HepG2 (cell line): ENCODE results near the gene TBC1D24. TPM values are rescaled to one million over a fixed set of nuclear protein-coding genes. Genes with fewer than 3 reads are reported as not detected.
A peak's percentile ranks its signal among the peaks of the same experiment; 100 is the strongest.

Experiments
- ATF7-NPFF ChIP-seq: sonication (generic); formaldehyde crosslinking; IDR thresholded peaks from 2 replicates; pipeline ENCODE4 v1.8.1; 2023; ENCODE audit warnings: mild to moderate bottlenecking, low read depth, missing genetic modification reagents, moderate library complexity
- KLF11 ChIP-seq: IDR thresholded peaks from 2 replicates; pipeline ENCODE4 v1.6.1; 2016; ENCODE audit warnings: missing compliant biosample characterization
- PHF5A ChIP-seq: IDR thresholded peaks from one replicate; pipeline ENCODE4 v1.6.1; 2018; ENCODE audit warnings: low read depth, missing genetic modification reagents; ENCODE audit not compliant: unreplicated experiment
- SP1 ChIP-seq, 2 experiments: fragments of 450-650 bp in 1 of 2; sonication (generic) in 1 of 2; formaldehyde crosslinking in 1 of 2; IDR thresholded peaks; 2 replicates each; pipeline versions ENCODE4 v1.4.0 to v1.6.1; 2016 to 2020; ENCODE audit warnings: missing genetic modification reagents in 1 of 2
- ZBTB21 ChIP-seq: sonication (generic); formaldehyde crosslinking; IDR thresholded peaks from 2 replicates; pipeline ENCODE4 v1.4.0; 2020; ENCODE audit warnings: missing genetic modification reagents
- ZFP62 ChIP-seq: sonication (generic); formaldehyde crosslinking; IDR thresholded peaks from 2 replicates; pipeline ENCODE4 v1.4.0; 2020; ENCODE audit warnings: missing genetic modification reagents
- ZNF124 ChIP-seq: sonication (generic); formaldehyde crosslinking; IDR thresholded peaks from 2 replicates; pipeline ENCODE4 v1.4.0; 2020; ENCODE audit warnings: missing genetic modification reagents
- ZNF7 ChIP-seq: IDR thresholded peaks from 2 replicates; pipeline ENCODE4 v1.6.1; 2016; ENCODE audit warnings: missing biosample characterization, missing genetic modification reagents
- ZSCAN30 ChIP-seq: sonication (generic); formaldehyde crosslinking; IDR thresholded peaks from 2 replicates; pipeline ENCODE4 v1.5.0; 2020; ENCODE audit warnings: mild to moderate bottlenecking, missing genetic modification reagents
- polyA plus RNA-seq, 8 experiments: library from polyadenylated mRNA; depleted of rRNA in 3 of 8; stranded (reverse) in 7 of 8; unstranded in 1 of 8; fragments of >200 nt; fragmentation: Illumina TruSeq in 4 of 8; extraction: Trizol in 4 of 8; gene quantifications; 2 replicates each; pipeline versions ENCODE4 v1.2.1 to v1.2.3, GENCODE V29; 2011 to 2016; ENCODE audit warnings: low read depth in 4 of 8, missing spikeins in 1 of 8, mixed read lengths in 1 of 8; ENCODE audit not compliant: insufficient read depth in 1 of 8
- total RNA-seq, 5 experiments: library from RNA; depleted of rRNA; stranded (reverse); fragments of >200 nt; fragmentation: Illumina TruSeq; extraction: Trizol; gene quantifications; 2 replicates each; pipeline ENCODE4 v1.2.3, GENCODE V29; 2016; ENCODE audit warnings: low read depth in 1 of 5
- TF ChIP-seq, protein P1 (sequence below): sonication (generic); formaldehyde crosslinking; IDR thresholded peaks from 2 replicates; pipeline ENCODE4 v1.4.0; 2020; ENCODE audit warnings: missing genetic modification reagents
- TF ChIP-seq, protein P2 (sequence below): sonication (generic); formaldehyde crosslinking; conservative IDR thresholded peaks from 2 replicates; pipeline ENCODE4 v1.8.1; 2023; ENCODE audit warnings: missing genetic modification reagents
- TF ChIP-seq, protein P3 (sequence below), 2 experiments: sonication (generic) in 1 of 2; formaldehyde crosslinking in 1 of 2; IDR thresholded peaks; 2 replicates each; pipeline versions ENCODE4 v1.6.1 to v1.9.0; 2014 to 2022; ENCODE audit warnings: antibody characterized with exemption in 1 of 2, borderline replicate concordance in 1 of 2, inconsistent platforms in 1 of 2, low read depth in 1 of 2, missing genetic modification reagents in 1 of 2
- TF ChIP-seq, protein P4 (sequence below): sonication (generic); formaldehyde crosslinking; conservative IDR thresholded peaks from 2 replicates; pipeline ENCODE4 v1.4.0; 2020; ENCODE audit warnings: missing genetic modification reagents
- TF ChIP-seq, protein P5 (sequence below): sonication (generic); formaldehyde crosslinking; IDR thresholded peaks from 2 replicates; pipeline ENCODE4 v1.4.0; 2020; ENCODE audit warnings: missing genetic modification reagents, mild to moderate bottlenecking, borderline replicate concordance

Gene TBC1D24
- total and polyA plus RNA-seq, 2 of the 13 experiments (the other 11 are each of a cell fraction or from before 2014, with no cell fraction given), result 7.7 to 13.7 TPM

DNA sequence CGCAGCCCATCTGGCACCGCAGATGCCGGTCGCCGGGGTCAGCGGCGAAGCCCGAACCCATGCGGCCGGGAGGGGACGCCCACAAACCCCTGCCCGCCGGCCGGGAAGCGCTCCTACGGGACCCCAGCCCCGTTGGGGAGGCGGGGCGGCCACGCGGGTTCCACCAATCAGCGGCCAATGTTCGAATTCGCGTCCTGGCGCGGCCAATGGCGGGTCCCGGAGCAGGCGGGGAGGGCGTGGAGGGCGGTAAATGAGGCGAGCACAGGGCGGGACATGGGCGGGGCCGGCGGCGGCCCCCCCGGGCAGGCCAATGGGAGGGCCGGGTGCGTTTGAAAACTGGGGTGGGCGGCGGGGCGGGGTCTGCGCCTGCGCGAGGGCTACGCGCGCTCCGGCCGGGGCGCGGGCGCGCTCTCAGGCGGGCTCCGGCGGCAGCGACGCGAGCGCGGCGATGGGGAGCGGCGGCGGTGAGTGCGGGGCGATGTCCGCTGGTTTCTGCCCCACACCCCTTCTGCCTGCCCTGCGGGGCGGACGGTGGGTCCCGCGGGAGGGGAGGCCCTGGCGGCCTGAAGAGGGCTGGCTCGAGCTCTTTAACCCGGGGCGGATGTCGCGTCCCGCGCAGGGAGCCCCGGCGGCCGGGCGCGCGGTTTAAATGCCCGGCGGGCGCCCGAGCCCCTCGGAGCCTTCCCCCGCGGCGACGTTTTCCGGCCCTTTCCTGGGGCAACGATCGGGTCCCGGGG lies 45.7 kb upstream of the TBC1D24 start, which contains the start of gene CCNF (continued):
- TF ChIP-seq, protein P1, sequence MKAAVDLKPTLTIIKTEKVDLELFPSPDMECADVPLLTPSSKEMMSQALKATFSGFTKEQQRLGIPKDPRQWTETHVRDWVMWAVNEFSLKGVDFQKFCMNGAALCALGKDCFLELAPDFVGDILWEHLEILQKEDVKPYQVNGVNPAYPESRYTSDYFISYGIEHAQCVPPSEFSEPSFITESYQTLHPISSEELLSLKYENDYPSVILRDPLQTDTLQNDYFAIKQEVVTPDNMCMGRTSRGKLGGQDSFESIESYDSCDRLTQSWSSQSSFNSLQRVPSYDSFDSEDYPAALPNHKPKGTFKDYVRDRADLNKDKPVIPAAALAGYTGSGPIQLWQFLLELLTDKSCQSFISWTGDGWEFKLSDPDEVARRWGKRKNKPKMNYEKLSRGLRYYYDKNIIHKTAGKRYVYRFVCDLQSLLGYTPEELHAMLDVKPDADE (CRISPR knock-in tag), result no peak
- TF ChIP-seq ZFP62, result no peak
- TF ChIP-seq ZNF124 (CRISPR knock-in tag), result no peak
- no peak for TF ChIP-seq KLF11 (CRISPR knock-in tag)
- TF ChIP-seq, protein P2, sequence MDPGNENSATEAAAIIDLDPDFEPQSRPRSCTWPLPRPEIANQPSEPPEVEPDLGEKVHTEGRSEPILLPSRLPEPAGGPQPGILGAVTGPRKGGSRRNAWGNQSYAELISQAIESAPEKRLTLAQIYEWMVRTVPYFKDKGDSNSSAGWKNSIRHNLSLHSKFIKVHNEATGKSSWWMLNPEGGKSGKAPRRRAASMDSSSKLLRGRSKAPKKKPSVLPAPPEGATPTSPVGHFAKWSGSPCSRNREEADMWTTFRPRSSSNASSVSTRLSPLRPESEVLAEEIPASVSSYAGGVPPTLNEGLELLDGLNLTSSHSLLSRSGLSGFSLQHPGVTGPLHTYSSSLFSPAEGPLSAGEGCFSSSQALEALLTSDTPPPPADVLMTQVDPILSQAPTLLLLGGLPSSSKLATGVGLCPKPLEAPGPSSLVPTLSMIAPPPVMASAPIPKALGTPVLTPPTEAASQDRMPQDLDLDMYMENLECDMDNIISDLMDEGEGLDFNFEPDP (CRISPR knock-in tag), result 0 out of 2 replicates have a peak, but pooled peaks have one; percentile 54
- TF ChIP-seq, protein P3, sequence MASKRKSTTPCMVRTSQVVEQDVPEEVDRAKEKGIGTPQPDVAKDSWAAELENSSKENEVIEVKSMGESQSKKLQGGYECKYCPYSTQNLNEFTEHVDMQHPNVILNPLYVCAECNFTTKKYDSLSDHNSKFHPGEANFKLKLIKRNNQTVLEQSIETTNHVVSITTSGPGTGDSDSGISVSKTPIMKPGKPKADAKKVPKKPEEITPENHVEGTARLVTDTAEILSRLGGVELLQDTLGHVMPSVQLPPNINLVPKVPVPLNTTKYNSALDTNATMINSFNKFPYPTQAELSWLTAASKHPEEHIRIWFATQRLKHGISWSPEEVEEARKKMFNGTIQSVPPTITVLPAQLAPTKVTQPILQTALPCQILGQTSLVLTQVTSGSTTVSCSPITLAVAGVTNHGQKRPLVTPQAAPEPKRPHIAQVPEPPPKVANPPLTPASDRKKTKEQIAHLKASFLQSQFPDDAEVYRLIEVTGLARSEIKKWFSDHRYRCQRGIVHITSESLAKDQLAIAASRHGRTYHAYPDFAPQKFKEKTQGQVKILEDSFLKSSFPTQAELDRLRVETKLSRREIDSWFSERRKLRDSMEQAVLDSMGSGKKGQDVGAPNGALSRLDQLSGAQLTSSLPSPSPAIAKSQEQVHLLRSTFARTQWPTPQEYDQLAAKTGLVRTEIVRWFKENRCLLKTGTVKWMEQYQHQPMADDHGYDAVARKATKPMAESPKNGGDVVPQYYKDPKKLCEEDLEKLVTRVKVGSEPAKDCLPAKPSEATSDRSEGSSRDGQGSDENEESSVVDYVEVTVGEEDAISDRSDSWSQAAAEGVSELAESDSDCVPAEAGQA (IDR thresholded peaks at IDR 0.05; ENCODE audit: low read depth), result no peak
- TF ChIP-seq, protein P3 (CRISPR knock-in tag; IDR thresholded peaks at IDR 0.05; ENCODE audit: borderline replicate concordance), result 0 out of 2 replicates have a peak, but pooled peaks have one; percentile 49
- TF ChIP-seq, protein P4, sequence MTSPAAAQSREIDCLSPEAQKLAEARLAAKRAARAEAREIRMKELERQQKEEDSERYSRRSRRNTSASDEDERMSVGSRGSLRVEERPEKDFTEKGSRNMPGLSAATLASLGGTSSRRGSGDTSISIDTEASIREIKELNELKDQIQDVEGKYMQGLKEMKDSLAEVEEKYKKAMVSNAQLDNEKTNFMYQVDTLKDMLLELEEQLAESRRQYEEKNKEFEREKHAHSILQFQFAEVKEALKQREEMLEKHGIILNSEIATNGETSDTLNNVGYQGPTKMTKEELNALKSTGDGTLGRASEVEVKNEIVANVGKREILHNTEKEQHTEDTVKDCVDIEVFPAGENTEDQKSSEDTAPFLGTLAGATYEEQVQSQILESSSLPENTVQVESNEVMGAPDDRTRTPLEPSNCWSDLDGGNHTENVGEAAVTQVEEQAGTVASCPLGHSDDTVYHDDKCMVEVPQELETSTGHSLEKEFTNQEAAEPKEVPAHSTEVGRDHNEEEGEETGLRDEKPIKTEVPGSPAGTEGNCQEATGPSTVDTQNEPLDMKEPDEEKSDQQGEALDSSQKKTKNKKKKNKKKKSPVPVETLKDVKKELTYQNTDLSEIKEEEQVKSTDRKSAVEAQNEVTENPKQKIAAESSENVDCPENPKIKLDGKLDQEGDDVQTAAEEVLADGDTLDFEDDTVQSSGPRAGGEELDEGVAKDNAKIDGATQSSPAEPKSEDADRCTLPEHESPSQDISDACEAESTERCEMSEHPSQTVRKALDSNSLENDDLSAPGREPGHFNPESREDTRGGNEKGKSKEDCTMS (CRISPR knock-in tag), result no peak
- TF ChIP-seq ZSCAN30 (CRISPR knock-in tag), result no peak
- peak; percentile 54; the same call in 1 of the 2 replicates for TF ChIP-seq ATF7-NPFF (CRISPR knock-in tag)
- TF ChIP-seq, protein P5, sequence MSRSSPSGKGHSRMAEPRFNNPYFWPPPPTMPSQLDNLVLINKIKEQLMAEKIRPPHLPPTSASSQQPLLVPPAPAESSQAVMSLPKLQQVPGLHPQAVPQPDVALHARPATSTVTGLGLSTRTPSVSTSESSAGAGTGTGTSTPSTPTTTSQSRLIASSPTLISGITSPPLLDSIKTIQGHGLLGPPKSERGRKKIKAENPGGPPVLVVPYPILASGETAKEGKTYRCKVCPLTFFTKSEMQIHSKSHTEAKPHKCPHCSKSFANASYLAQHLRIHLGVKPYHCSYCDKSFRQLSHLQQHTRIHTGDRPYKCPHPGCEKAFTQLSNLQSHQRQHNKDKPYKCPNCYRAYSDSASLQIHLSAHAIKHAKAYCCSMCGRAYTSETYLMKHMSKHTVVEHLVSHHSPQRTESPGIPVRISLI (CRISPR knock-in tag), result 0 out of 2 replicates have a peak, but pooled peaks have one; percentile 34
- TF ChIP-seq PHF5A, result no peak
- no peak for TF ChIP-seq ZBTB21 (CRISPR knock-in tag)
- peak; percentile 29; the same call in 1 of the 2 replicates for TF ChIP-seq SP1 (IDR thresholded peaks at IDR 0.05)
- peak; percentile 84 for TF ChIP-seq SP1 (CRISPR knock-in tag; IDR thresholded peaks at IDR 0.05)
- TF ChIP-seq ZNF7 (CRISPR knock-in tag), result no peak
